Neuronal stem cell (in vitro differentiated cells): Measurements from ENCODE around the gene HTATSF1. TPM values are rescaled to one million over a fixed set of nuclear protein-coding genes. Genes with fewer than 3 reads are reported as not detected.

Experiments
- DNase-seq: peaks from one replicate; pipeline ENCODE4 v3.0.0-alpha.2; 2013; ENCODE audit warnings: low spot score
- H2AFZ ChIP-seq: one replicate; pipeline ENCODE4 v1.6.1; 2013; ENCODE audit warnings: mild to moderate bottlenecking, low read length, inconsistent platforms
- H2AK5ac ChIP-seq: 2 replicates; pipeline ENCODE4 v1.6.1; 2013; ENCODE audit warnings: low read depth, mild to moderate bottlenecking, inconsistent platforms, low read length, moderate library complexity, mixed read lengths
- H2BK120ac ChIP-seq: 2 replicates; pipeline ENCODE4 v1.6.1; 2013; ENCODE audit warnings: low read depth, mild to moderate bottlenecking, inconsistent platforms, low read length, moderate library complexity, mixed read lengths
- H2BK12ac ChIP-seq: one replicate; pipeline ENCODE4 v1.6.1; 2013; ENCODE audit warnings: low read length, inconsistent platforms
- H2BK15ac ChIP-seq: 2 replicates; pipeline ENCODE4 v1.6.1; 2013; ENCODE audit warnings: mild to moderate bottlenecking, low read length, inconsistent platforms, mixed read lengths
- H2BK5ac ChIP-seq: one replicate; pipeline ENCODE4 v1.6.1; 2013; ENCODE audit warnings: inconsistent platforms, mild to moderate bottlenecking, low read length, moderate library complexity
- H3K14ac ChIP-seq: one replicate; pipeline ENCODE4 v1.6.1; 2013; ENCODE audit warnings: low read length, inconsistent platforms
- H3K18ac ChIP-seq: 2 replicates; pipeline ENCODE4 v1.6.1; 2013; ENCODE audit warnings: low read length, inconsistent platforms
- H3K23ac ChIP-seq: 2 replicates; pipeline ENCODE4 v1.6.1; 2013; ENCODE audit warnings: low read depth, mild to moderate bottlenecking, mixed read lengths, low read length, inconsistent platforms; ENCODE audit not compliant: poor library complexity
- H3K27ac ChIP-seq: replicated peaks from 3 replicates; pipeline ENCODE4 v1.5.1; 2013; ENCODE audit warnings: low read length, inconsistent platforms
- H3K27me3 ChIP-seq, 3 experiments: 2 replicates each; pipeline ENCODE4 v1.6.1; 2013; ENCODE audit warnings: low read length in 3 of 3, mild to moderate bottlenecking in 2 of 3, inconsistent platforms in 1 of 3, low read depth in 1 of 3, mixed read lengths in 1 of 3, moderate library complexity in 1 of 3; ENCODE audit not compliant: control insufficient read depth in 3 of 3, insufficient read depth in 3 of 3
- H3K36me3 ChIP-seq, 2 donors: replicated peaks in 1 of 2; 2 replicates each; pipeline ENCODE4 v1.6.1; 2013; ENCODE audit warnings: low read length in 2 of 2; ENCODE audit not compliant: control insufficient read depth in 2 of 2, insufficient read depth in 2 of 2
- H3K4ac ChIP-seq: 2 replicates; pipeline ENCODE4 v1.6.1; 2013; ENCODE audit warnings: inconsistent platforms, mild to moderate bottlenecking, low read length, moderate library complexity
- H3K4me1 ChIP-seq, 2 donors: 1 replicate in 1 of 2; 2 replicates in 1 of 2; pipeline ENCODE4 v1.6.1; 2013; ENCODE audit warnings: low read length in 2 of 2, low read depth in 1 of 2; ENCODE audit not compliant: control insufficient read depth in 2 of 2, insufficient read depth in 1 of 2
- H3K4me2 ChIP-seq: one replicate; pipeline ENCODE4 v1.6.1; 2013; ENCODE audit warnings: mild to moderate bottlenecking, low read length, inconsistent platforms; ENCODE audit not compliant: insufficient read depth, poor library complexity, severe bottlenecking
- H3K4me3 ChIP-seq, 2 donors: 2 replicates each; pipeline ENCODE4 v1.5.1; 2013; ENCODE audit warnings: low read length in 2 of 2, mild to moderate bottlenecking in 2 of 2, inconsistent platforms in 1 of 2, moderate library complexity in 1 of 2
- H3K79me1 ChIP-seq: one replicate; pipeline ENCODE4 v1.6.1; 2013; ENCODE audit warnings: low read depth, mild to moderate bottlenecking, inconsistent platforms, low read length, moderate library complexity
- H3K9ac ChIP-seq: one replicate; pipeline ENCODE4 v1.6.1; 2013; ENCODE audit warnings: mild to moderate bottlenecking, low read depth, low read length, inconsistent platforms; ENCODE audit not compliant: poor library complexity
- H3K9me3 ChIP-seq, 2 donors: replicated peaks in 1 of 2; 2 replicates each; pipeline versions ENCODE3 to v1.6.1; 2013; ENCODE audit warnings: low read length in 2 of 2, mild to moderate bottlenecking in 2 of 2, inconsistent platforms in 1 of 2, low read depth in 1 of 2, mixed read lengths in 1 of 2, moderate library complexity in 1 of 2; ENCODE audit not compliant: control insufficient read depth in 2 of 2, insufficient read depth in 1 of 2
- H4K8ac ChIP-seq: one replicate; pipeline ENCODE4 v1.6.1; 2013; ENCODE audit warnings: low read depth, mild to moderate bottlenecking, inconsistent platforms, low read length, moderate library complexity
- H4K91ac ChIP-seq: one replicate; pipeline ENCODE4 v1.6.1; 2013; ENCODE audit warnings: low read length, low read depth, mild to moderate bottlenecking, inconsistent platforms; ENCODE audit not compliant: poor library complexity
- WGBS, 2 donors: extraction: QIAGEN DNeasy Blood & Tissue Kit; methylation state at CpG; one replicate each; pipeline ENCODE4 v1.1.7; 2013; ENCODE audit warnings: missing lambda C conversion rate in 2 of 2, mixed read lengths in 1 of 2; ENCODE audit not compliant: insufficient read length in 2 of 2, insufficient replicate concordance in 1 of 2; ENCODE audit errors: extremely low coverage in 2 of 2; 5-methylcytosine and 5-hydroxymethylcytosine counted together
- small RNA-seq: library from polyadenylated mRNA; stranded (forward); fragments of <200 nt; extraction: miRNeasy Mini kit (QIAGEN cat#:217004); gene quantifications from one replicate; pipeline ENCODE3, GENCODE V24; 2013; ENCODE audit not compliant: insufficient read depth

HTATSF1 gene

GRCh38 chrX:136551410-136551809, 54.0 kb downstream of the HTATSF1 start:
- Histone ChIP-seq H2BK5ac (no peak overlapping the region), H3K9me3 (no peaks in the 10 kb centered on the region), H2AK5ac (no peak overlapping the region), H3K4ac (no peak overlapping the region), H2BK120ac (no peak overlapping the region), H4K91ac (no peak overlapping the region), H3K4me2 (no peak overlapping the region), H3K14ac (no peak overlapping the region), H2AFZ (no peak overlapping the region), H3K79me1 (no peaks in the 10 kb centered on the region), H3K18ac (no peak overlapping the region), H3K4me3 (no peak overlapping the region), H4K8ac (no peak overlapping the region), H3K4me1 (no peaks in the 10 kb centered on the region), H3K9ac (no peak overlapping the region), H3K27ac (no peak overlapping the region), H3K36me3 (no peaks in the 10 kb centered on the region), H3K23ac (no peak overlapping the region), H2BK12ac (no peak overlapping the region), H3K27me3 (peaks cover 0 to 42% (median 0%) of the 10 kb centered on the region in 3 experiments), H2BK15ac (no peak overlapping the region)
- no CpG with 5 or more reads among the region's 1 CpG for WGBS, 2 donors
- DNase-seq, result no peak

- Histone ChIP-seq H3K4me3 (no peak overlapping the region), H3K36me3 (no peaks in the 10 kb centered on the region), H3K9ac (no peak overlapping the region), H2BK120ac (no peak overlapping the region), H3K9me3 (no peaks in the 10 kb centered on the region), H3K14ac (no peak overlapping the region), H3K4me2 (no peak overlapping the region), H2BK12ac (no peak overlapping the region), H2AFZ (no peak overlapping the region), H4K91ac (no peak overlapping the region), H3K79me1 (no peaks in the 10 kb centered on the region), H3K4ac (no peak overlapping the region), H3K27me3 (peaks cover 0 to 29% (median 0%) of the 10 kb centered on the region in 3 experiments), H4K8ac (no peak overlapping the region), H3K27ac (no peak overlapping the region), H2AK5ac (no peak overlapping the region), H2BK5ac (no peak overlapping the region), H3K4me1 (no peaks in the 10 kb centered on the region), H2BK15ac (no peak overlapping the region), H3K23ac (no peak overlapping the region), H3K18ac (no peak overlapping the region)
- WGBS, 2 donors, result no CpG with 5 or more reads among the region's 2 CpGs
- DNase-seq, result no peak
Observed at GRCh38 chrX:136555694-136556093, 58.3 kb downstream of the HTATSF1 start.

Small RNA genes lying within 50 kb of the gene (small RNA-seq; reads per million reads assigned to genes)
- gene MIR934, result not detected
